PFSK-1 (cell line): ENCODE data around the gene SEMG2.

ENCODE experiments used
- FOXP2 ChIP-seq: optimal IDR thresholded peaks from 2 replicates; pipeline ENCODE3; 2011; ENCODE audit warnings: borderline replicate concordance, control low read depth, inconsistent platforms; ENCODE audit not compliant: insufficient read depth; ENCODE audit errors: extremely low read length, extremely low read depth
- POLR2AphosphoS5 ChIP-seq: IDR thresholded peaks from 2 replicates; pipeline ENCODE4 v1.6.1; 2012; ENCODE audit warnings: low read depth, mild to moderate bottlenecking, control low read depth, low read length, moderate library complexity
- SIN3A ChIP-seq: IDR thresholded peaks from 2 replicates; pipeline ENCODE4 v1.6.1; 2012; ENCODE audit warnings: mild to moderate bottlenecking, low read length, moderate library complexity, borderline replicate concordance; ENCODE audit not compliant: insufficient read depth
- TAF1 ChIP-seq: IDR thresholded peaks from 2 replicates; pipeline ENCODE4 v1.6.1; 2012; ENCODE audit warnings: low read length, control low read depth, borderline replicate concordance; ENCODE audit not compliant: insufficient read depth
- TF ChIP-seq, protein P1 (sequence below), 2 experiments: IDR thresholded peaks; 2 replicates each; pipeline versions ENCODE4 v1.6.1 to v1.8.0; 2011 to 2012; ENCODE audit warnings: low read depth in 2 of 2, low read length in 2 of 2, control low read depth in 1 of 2, inconsistent platforms in 1 of 2, mild to moderate bottlenecking in 1 of 2, moderate library complexity in 1 of 2; ENCODE audit not compliant: insufficient read depth in 1 of 2

The SEMG2 gene

DNA sequence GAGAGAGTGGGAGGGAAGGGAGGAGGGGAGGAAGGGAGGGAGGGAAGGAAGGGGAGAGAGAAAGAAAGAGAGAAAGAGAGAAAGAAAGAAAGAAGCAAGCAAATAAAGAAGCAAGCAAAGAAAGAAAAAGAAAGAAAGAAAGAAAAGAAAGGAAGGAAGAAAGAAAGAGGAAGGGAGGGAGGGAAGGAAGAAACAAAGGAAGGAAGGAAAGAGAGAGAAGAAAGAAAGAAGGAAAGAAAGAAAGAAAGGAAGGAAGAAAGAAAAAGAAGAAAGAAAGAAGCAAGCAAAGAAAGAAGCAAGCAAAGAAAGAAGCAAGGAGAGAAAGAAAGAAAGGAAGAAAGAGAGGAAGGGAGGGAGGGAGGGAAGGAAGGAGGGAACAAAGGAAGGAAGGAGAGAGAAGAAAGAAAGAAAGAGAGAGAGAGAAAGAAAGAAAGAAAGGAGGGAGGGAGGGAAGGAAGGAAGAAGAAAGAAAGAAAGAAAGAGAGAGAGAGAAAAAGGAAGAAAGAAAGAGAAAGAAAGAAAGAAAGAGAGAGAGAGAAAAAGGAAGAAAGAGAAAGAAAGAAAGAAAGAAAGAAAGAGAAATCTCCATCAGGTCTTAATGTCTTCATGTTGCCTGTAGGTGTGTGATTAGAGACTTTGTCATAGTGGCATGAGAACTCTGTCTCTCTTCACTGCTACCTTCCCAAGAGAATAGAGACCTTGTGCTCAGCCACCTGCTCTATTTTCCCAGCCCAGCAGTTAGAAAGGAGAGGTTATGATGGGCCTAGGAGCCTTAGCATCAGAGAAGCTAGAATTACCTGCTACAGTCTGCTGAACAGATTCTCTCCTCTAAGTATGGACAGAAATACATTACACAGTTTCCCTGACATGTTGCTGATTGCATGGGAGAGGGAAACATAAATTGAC is 9.4 kb upstream of the SEMG2 start:
- TF ChIP-seq TAF1 = no peak
- TF ChIP-seq POLR2AphosphoS5 = no peak
- TF ChIP-seq SIN3A = no peak

DNA sequence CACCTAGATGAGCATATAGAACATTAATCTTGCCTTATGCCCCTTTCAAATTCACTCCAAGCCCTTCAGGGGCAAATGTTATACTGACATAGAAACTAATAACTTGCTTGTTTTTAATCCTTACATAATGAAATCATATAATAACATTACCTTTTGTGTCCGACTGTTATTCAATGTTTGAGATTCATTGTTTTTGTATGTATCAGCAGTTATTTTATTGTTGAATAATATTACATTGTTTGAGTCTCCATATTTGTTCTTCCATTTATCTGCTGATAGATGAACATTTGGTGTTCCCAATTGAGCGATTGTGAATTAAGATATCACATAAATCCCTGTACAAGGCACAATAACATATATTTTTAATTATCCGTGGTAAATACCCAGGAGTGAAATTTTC is 8.3 kb upstream of the SEMG2 start:
- no peak for TF ChIP-seq SIN3A
- TF ChIP-seq, protein P1, sequence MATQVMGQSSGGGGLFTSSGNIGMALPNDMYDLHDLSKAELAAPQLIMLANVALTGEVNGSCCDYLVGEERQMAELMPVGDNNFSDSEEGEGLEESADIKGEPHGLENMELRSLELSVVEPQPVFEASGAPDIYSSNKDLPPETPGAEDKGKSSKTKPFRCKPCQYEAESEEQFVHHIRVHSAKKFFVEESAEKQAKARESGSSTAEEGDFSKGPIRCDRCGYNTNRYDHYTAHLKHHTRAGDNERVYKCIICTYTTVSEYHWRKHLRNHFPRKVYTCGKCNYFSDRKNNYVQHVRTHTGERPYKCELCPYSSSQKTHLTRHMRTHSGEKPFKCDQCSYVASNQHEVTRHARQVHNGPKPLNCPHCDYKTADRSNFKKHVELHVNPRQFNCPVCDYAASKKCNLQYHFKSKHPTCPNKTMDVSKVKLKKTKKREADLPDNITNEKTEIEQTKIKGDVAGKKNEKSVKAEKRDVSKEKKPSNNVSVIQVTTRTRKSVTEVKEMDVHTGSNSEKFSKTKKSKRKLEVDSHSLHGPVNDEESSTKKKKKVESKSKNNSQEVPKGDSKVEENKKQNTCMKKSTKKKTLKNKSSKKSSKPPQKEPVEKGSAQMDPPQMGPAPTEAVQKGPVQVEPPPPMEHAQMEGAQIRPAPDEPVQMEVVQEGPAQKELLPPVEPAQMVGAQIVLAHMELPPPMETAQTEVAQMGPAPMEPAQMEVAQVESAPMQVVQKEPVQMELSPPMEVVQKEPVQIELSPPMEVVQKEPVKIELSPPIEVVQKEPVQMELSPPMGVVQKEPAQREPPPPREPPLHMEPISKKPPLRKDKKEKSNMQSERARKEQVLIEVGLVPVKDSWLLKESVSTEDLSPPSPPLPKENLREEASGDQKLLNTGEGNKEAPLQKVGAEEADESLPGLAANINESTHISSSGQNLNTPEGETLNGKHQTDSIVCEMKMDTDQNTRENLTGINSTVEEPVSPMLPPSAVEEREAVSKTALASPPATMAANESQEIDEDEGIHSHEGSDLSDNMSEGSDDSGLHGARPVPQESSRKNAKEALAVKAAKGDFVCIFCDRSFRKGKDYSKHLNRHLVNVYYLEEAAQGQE (IDR thresholded peaks at IDR 0.05; ENCODE audit: insufficient read depth in 1 of 2, low read depth in 2 of 2, low read length in 2 of 2) = no peak
- no peak for TF ChIP-seq POLR2AphosphoS5
- TF ChIP-seq FOXP2 = no peak
- no peak for TF ChIP-seq TAF1

DNA sequence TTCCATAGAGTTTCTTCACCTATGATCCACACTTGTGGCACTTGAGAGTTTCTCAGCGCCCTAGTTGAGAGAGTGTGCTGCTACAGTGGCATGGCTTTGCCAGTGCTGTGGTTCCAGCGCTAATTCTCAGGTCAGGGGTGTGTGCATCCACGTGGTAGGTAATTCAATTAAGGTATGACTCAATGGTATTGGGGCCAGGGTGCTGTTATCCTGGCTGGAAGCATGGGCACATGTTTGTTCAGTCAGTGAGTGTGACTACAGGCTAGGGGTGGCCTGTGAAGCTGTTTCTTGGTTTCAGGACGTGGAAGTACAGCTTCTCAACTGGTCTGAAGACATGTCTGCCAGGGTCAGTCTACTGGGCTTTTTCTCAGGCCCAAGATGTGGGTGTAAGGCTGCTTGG is 3.0 kb upstream of the SEMG2 start:
- TF ChIP-seq TAF1 = no peak
- TF ChIP-seq POLR2AphosphoS5 = no peak
- TF ChIP-seq, protein P1 (IDR thresholded peaks at IDR 0.05; ENCODE audit: insufficient read depth in 1 of 2, low read depth in 2 of 2, low read length in 2 of 2) = no peak
- no peak for TF ChIP-seq FOXP2
- no peak for TF ChIP-seq SIN3A

DNA sequence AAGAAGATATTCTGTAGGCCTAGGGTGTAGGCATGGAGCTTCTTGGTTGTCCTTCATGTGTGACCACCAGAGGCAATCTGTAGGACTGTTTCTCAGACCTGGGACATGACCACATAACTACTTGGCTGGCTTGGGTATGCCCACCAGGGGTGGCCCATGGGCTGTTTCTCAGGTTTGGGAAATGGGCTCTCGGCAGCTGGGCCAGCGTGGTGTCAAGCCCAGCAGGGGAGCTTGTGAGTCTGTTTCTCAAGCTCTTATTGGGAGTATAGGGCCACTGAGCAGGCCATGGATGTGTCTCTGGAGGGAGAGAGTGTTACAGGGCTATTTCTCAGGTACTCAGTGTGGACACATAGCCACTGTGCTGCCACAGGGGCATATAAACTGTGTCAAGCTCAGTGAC is 2.5 kb upstream of the SEMG2 start:
- TF ChIP-seq TAF1 = no peak
- no peak for TF ChIP-seq FOXP2
- TF ChIP-seq, protein P1 (IDR thresholded peaks at IDR 0.05; ENCODE audit: insufficient read depth in 1 of 2, low read depth in 2 of 2, low read length in 2 of 2) = no peak
- no peak for TF ChIP-seq SIN3A
- no peak for TF ChIP-seq POLR2AphosphoS5

DNA sequence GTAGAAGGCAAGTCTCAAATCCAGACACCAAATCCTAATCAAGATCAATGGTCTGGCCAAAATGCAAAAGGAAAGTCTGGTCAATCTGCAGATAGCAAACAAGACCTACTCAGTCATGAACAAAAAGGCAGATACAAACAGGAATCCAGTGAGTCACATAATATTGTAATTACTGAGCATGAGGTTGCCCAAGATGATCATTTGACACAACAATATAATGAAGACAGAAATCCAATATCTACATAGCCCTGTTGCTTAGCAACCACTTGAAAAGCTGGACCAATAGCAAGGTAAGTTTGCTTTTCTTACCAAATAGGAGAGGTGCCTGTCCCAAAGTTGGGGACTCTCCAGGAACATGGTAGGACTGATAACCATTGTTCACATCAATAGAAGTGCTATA is 2.0 kb downstream of the SEMG2 start:
- TF ChIP-seq FOXP2 = no peak

DNA sequence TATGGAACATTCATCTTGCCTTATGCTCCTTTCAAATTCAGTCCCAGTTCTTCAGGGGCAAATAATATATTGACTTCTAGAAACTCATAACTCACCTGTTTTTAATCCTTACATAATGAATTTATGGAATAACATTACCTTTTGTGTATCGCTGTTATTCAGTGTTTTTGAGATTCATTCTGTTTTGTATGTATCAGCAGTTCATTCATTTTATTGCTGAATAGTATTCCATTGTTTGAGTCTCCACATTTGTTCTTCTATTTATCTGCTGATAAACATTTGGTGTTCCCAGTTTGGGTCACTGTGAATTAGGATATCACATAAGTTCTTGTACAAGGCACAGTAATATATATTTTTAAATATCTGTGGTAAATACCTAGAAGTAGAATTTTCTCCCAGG is 5.1 kb downstream of the SEMG2 start:
- TF ChIP-seq POLR2AphosphoS5 = no peak
- TF ChIP-seq FOXP2 = no peak
- TF ChIP-seq, protein P1 (IDR thresholded peaks at IDR 0.05; ENCODE audit: insufficient read depth in 1 of 2, low read depth in 2 of 2, low read length in 2 of 2) = no peak
- TF ChIP-seq SIN3A = no peak
- no peak for TF ChIP-seq TAF1
